Measurements from ENCODE around the gene CHN2.
A peak's percentile ranks its signal among the peaks of the same experiment; 100 is the strongest.

The CHN2 gene

GRCh38 chr7:29243910-29244655, 49.5 kb downstream of the CHN2 start:
- TF ChIP-seq CTCF (IDR thresholded peaks at IDR 0.05), result peak; percentile 19; the same call in 1 of the 2 replicates

GRCh38 chr7:29247224-29247962, 52.8 kb downstream of the CHN2 start:
- no peak for TF ChIP-seq CTCF (IDR thresholded peaks at IDR 0.05)

GRCh38 chr7:29247963-29248236, 53.3 kb downstream of the CHN2 start:
- no peak for TF ChIP-seq CTCF (IDR thresholded peaks at IDR 0.05)

- no peak for TF ChIP-seq CTCF (IDR thresholded peaks at IDR 0.05)
Measured at GRCh38 chr7:29248713-29249382, 54.3 kb downstream of the CHN2 start.

GRCh38 chr7:29249383-29249750, 54.8 kb downstream of the CHN2 start:
- TF ChIP-seq CTCF (IDR thresholded peaks at IDR 0.05), result no peak

GRCh38 chr7:29249860-29250259, 55.3 kb downstream of the CHN2 start:
- no peak for TF ChIP-seq CTCF (IDR thresholded peaks at IDR 0.05)

GRCh38 chr7:29253225-29253624, 58.6 kb downstream of the CHN2 start:
- TF ChIP-seq CTCF (IDR thresholded peaks at IDR 0.05), result no peak
